Neural cell (in vitro differentiated cells): ENCODE measurements around the gene ZNRD2.

Experiments
- EP300 ChIP-seq: fragments of 450-650 bp; conservative IDR thresholded peaks from 2 replicates; pipeline ENCODE4 v1.6.1; 2014; ENCODE audit warnings: antibody characterized with exemption, mild to moderate bottlenecking, moderate library complexity; ENCODE audit not compliant: poor library complexity, severe bottlenecking
- POLR2AphosphoS5 ChIP-seq: IDR thresholded peaks from 2 replicates; pipeline ENCODE4 v1.6.1; 2012
- TAF1 ChIP-seq: IDR thresholded peaks from 2 replicates; pipeline ENCODE4 v1.6.1; 2012; ENCODE audit warnings: low read depth
- TF ChIP-seq, protein P1 (sequence below): fragments of 450-650 bp; IDR thresholded peaks from 2 replicates; pipeline ENCODE4 v1.5.1; 2014; ENCODE audit warnings: antibody characterized with exemption, mild to moderate bottlenecking, moderate library complexity; ENCODE audit not compliant: poor library complexity, severe bottlenecking

DNA sequence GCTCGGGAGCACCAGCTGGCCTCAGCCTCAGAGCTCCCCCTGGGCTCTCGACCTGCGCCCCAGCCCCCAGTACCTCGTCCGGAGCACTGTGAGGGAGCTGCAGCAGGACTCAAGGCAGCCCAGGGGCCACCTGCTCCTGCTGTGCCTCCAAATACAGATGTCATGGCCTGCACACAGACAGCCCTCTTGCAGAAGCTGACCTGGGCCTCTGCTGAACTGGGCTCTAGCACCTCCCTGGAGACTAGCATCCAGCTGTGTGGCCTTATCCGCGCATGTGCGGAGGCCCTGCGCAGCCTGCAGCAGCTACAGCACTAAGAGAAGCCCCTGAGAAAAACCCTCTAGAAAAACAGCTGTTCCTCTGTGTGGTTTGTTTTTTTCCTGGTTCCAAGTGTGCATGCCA is 1.1 kb downstream of the ZNRD2 start:
- TF ChIP-seq POLR2AphosphoS5 (no peak), TAF1 (no peak), EP300 (no peak)
- TF ChIP-seq, protein P1, sequence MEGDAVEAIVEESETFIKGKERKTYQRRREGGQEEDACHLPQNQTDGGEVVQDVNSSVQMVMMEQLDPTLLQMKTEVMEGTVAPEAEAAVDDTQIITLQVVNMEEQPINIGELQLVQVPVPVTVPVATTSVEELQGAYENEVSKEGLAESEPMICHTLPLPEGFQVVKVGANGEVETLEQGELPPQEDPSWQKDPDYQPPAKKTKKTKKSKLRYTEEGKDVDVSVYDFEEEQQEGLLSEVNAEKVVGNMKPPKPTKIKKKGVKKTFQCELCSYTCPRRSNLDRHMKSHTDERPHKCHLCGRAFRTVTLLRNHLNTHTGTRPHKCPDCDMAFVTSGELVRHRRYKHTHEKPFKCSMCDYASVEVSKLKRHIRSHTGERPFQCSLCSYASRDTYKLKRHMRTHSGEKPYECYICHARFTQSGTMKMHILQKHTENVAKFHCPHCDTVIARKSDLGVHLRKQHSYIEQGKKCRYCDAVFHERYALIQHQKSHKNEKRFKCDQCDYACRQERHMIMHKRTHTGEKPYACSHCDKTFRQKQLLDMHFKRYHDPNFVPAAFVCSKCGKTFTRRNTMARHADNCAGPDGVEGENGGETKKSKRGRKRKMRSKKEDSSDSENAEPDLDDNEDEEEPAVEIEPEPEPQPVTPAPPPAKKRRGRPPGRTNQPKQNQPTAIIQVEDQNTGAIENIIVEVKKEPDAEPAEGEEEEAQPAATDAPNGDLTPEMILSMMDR: no peak
